LHCN-M2 (cell line): Measurements from ENCODE around the gene TMEM218. TPM values are rescaled to one million over a fixed set of nuclear protein-coding genes. Genes with fewer than 3 reads are reported as not detected.

Source experiments
- DNase-seq: peaks from one replicate; pipeline ENCODE4 v3.0.0-alpha.2; 2012; ENCODE audit warnings: low read depth
- total RNA-seq: library from RNA; depleted of rRNA; stranded (reverse); fragments of >200 nt; gene quantifications from 2 replicates; pipeline ENCODE4 v1.2.3, GENCODE V29; 2014

The TMEM218 gene
- total RNA-seq, 1 experiment from 2014 or later = 38.1 TPM

DNA sequence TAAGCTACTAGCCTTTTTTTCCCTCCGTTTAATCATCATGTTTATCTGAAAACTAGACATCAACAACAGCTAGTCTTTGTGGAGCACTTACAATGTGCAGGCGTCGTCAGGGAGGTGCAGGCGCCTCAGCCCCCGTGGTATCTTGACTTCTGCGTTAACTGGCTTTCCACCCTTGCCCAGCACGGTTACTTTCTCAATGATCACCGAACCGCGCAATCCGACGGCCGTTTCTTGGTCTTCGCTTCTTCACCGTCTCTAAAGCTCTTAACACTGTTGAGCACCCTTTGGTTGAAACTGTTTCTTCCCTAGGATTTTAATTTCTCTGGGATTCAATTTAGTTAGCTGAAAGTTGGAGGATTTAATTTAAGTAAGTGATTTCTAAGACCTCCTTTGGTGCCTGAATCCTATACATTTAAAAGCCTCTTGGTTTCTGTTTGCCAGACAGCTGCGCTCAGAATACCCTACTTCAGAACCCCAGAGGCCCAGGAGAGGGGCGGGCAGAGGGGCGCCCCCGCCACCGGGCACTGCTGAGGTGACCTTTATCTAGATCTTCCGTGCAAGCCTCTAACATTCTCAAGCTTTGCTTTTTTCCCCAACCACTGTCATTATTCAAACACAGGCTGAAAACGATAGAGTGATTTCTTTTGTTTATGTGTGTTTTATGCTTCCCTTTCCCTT, 18.0 kb upstream of the TMEM218 start:
- DNase-seq = no peak

DNA sequence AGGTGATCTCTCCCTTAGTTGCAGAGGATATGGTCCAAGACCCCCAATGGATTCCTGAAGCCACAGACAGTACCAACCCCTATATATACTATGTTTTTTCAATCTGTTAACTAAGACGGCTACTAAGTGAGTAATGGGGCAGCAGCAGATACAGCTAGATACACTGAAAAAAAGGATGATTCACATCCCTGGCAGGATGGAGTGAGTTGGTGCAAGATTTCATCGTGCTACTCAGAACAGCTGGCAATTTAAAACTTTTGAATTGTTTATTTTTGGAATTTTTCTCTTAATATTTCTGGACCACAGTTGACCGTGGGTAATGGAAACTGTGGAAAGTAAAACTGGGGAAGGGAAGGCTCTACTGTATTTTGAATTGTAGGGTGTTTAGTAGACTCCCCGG, 17.0 kb upstream of the TMEM218 start:
- DNase-seq = peak; percentile 92

GRCh38 chr11:125124618-125124992, 13.2 kb upstream of the TMEM218 start:
- DNase-seq = no peak

DNA sequence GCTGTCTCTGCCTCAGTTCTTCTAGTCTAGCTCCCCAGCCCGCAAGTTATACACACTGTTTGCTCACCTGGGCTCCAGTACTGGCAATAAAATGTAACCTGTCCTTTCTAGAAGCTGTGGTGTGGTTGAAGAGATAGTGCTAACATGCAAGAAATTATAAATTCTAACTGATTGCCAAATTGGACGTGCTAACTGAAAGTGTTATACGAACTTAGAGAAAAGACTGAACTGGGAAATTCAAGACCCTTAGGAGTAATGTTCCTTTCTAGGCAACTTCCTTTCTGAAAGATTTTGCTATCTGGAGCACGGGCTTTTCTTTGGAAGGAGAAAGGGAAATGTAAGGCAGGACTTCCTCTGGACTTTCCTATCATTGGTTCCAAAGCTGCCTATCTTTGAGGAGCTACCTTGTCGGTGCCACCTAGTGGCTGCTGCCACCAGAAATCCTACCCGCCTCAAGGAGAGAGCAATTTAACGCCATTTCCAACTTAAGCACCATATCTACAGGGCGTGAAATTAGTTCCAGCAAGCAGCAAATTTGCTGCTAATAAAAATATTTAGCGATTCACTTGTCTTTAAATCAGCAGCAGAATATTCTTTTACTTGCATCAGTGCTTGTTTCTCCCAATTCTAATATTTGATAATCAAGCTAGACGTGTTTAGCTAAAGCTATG, 12.7 kb upstream of the TMEM218 start:
- peak; percentile 84 for DNase-seq

- DNase-seq = no peak
Measured at GRCh38 chr11:125123194-125123946, 11.9 kb upstream of the TMEM218 start.

GRCh38 chr11:125117429-125117828, 6.0 kb upstream of the TMEM218 start:
- DNase-seq = no peak

DNA sequence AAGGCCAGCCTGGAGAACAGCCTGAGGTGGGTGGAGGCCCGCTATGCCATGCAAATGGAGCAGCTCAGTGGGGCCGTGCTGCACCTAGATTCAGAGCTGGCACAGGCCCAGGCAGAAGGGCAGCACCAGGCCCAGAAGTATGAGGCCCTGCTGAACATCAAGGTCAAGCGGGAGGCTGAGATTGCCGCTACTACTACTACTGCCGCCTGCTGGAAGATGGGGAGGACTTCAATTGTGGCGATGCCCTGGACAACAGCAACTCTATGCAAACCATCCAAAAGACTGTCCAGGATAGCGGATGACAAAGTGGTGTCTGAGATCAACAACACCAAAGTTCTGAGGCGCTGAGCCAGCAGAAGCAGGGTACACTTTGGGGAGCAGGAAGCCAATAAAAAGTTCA, 3.1 kb upstream of the TMEM218 start:
- no peak for DNase-seq

GRCh38 chr11:125112208-125112604, 780 bp upstream of the TMEM218 start:
- no peak for DNase-seq

DNA sequence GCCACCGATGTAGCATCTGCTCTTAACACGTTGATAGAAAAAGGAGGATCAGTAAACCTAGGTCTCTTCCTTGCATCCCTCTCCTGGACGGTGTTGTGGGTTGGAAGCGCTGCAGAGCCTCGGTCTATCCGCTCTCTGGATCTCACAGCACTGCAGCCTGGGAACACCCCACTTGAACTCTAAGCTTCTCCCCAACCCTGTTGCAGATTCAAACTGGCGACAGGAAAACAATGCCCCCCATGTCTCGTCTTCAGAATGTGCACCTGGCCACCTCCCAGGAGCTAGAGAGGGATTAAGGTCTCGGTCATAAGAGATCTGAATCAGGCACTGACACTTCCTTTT, 454 bp downstream of the TMEM218 start:
- peak; percentile 10 for DNase-seq

- DNase-seq = peak; percentile 36
Measured at GRCh38 chr11:125110506-125110905, 920 bp downstream of the TMEM218 start.

DNA sequence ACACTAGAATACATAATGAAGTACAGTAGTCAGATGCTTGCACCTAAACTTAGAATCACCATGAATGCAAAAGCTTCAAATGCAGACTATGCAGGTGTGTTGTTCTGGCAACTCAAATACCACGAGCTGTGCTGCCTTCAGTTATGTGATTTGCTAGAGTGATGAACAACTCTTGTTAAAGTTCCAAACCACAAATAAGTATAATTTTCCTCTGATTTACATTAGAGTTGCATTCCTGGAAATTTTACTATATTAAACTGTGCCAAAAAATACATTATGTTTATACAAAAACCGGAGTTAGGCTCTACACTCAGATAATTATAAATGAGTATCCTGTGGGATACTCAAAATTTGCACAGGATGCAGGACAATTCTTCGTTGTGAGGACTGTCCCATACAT, 3.0 kb downstream of the TMEM218 start:
- no peak for DNase-seq

DNA sequence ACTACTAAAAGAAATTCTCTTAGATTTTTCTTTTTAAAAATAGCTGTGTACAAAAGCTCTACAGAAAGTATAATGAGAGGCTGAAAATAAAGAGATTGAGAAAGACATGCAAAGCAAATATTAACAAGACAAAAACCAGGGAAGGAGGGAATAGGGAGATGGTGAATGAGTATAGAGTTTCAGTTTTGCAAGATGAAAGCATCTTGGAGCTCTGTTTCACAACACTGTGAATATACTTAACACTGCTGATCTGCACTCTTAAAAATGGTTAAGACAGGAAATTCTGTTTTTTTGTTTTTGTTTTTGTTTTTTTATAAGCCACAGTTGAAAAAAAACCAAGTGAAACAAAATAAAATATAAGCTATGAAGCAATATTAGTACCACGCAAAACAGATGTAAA, 5.5 kb downstream of the TMEM218 start:
- DNase-seq = peak; percentile 13

DNA sequence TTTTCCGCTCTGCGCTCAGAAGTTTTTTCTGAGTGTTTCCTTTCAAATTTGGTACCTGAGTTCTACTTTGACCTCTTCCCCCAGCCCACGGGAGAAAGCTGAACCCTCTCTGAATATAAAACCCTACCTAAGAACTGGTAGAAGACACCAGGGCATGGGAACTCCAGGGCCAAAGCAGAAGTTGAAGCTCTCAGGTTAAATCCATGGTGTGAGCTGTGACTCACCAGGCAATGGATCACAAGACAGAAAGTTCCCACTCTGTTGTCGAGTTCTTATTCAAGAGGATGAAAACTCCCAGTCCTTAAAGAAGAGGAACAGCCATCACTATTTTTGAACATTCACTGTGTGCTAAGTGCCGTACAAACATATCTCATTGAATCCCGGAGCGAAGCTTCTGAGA, 8.9 kb downstream of the TMEM218 start:
- no peak for DNase-seq

- DNase-seq = no peak
Measured at GRCh38 chr11:125102025-125102424, 9.4 kb downstream of the TMEM218 start.

- no peak for DNase-seq
Measured at GRCh38 chr11:125101596-125101995, 9.8 kb downstream of the TMEM218 start.

GRCh38 chr11:125100136-125100535, 11.3 kb downstream of the TMEM218 start:
- DNase-seq = no peak

- no peak for DNase-seq
Measured at GRCh38 chr11:125094731-125095130, 16.7 kb downstream of the TMEM218 start.

- no peak for DNase-seq
Measured at GRCh38 chr11:125093502-125093901, 17.9 kb downstream of the TMEM218 start.

- DNase-seq = no peak
Measured at GRCh38 chr11:125092669-125093068, 18.8 kb downstream of the TMEM218 start.

- DNase-seq = no peak
Measured at GRCh38 chr11:125091877-125092664, 19.4 kb downstream of the TMEM218 start.

DNA sequence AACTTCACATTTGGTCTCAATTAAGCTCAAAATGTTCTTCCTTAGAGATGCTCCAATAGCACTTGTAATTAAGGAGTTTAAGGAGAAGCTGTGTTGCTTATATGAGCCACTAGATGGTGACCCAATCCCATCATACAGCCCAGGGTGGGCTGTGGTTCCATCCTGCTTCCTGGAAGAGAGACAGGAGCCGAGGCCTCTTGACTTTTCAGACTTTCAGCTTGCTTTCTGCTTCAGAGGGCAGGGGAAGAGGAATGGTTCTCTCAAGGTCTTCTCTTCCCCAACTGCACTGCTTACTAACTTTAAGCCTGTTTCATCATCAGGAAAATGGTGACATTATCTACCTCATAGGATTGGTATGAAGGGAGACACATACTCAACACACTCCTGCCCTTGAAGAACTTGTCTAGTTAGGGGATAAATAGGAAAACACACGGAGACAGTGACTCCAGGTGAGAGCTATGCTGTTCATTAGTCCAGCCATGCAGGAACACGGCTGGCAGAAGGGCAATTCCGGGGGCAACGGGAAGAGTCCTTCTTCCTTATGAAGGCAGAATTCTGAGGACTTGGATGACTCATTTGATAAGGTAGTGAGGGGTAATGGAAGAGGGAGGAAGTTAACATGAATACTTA, 20.1 kb downstream of the TMEM218 start:
- DNase-seq = peak; percentile 71

GRCh38 chr11:125090816-125091215, 20.6 kb downstream of the TMEM218 start:
- DNase-seq = no peak
